Common myeloid progenitor, CD34-positive (primary cell): ENCODE measurements around the gene MTREX.

Experiments used
- CTCF ChIA-PET: fragments of 350-600 bp; sonication (Branson Sonifier 250); formaldehyde crosslinking; loops from one replicate; lab custom pipeline; 2021; ENCODE audit warnings: antibody characterized with exemption; lab: Charles Lee
- POLR2A ChIA-PET: fragments of 350-600 bp; sonication (Branson Sonifier 250); formaldehyde crosslinking; loops from one replicate; lab custom pipeline; 2021; ENCODE audit warnings: antibody characterized with exemption; lab: Charles Lee
- DNase-seq, 3 donors: peaks; one replicate each; pipeline versions ENCODE4 v3.0.0 to v3.0.0-alpha.2; 2013
- H3K27ac ChIP-seq, 2 experiments: 1 replicate in 1 of 2; 2 replicates in 1 of 2; pipeline ENCODE4 v1.7.0; 2013; ENCODE audit warnings: inconsistent platforms in 2 of 2, low read length in 2 of 2, mild to moderate bottlenecking in 2 of 2, low read depth in 1 of 2, moderate library complexity in 1 of 2; ENCODE audit not compliant: severe bottlenecking in 2 of 2, insufficient read depth in 1 of 2, poor library complexity in 1 of 2
- H3K27me3 ChIP-seq, 5 experiments: replicated peaks in 2 of 5; 1 replicate in 3 of 5; 2 replicates in 2 of 5; pipeline versions ENCODE4 v1.6.1 to v1.7.0; 2013; ENCODE audit warnings: low read length in 4 of 5, mild to moderate bottlenecking in 2 of 5, moderate library complexity in 2 of 5, inconsistent platforms in 1 of 5; ENCODE audit not compliant: insufficient read depth in 5 of 5, control insufficient read depth in 4 of 5
- H3K36me3 ChIP-seq, 4 experiments: 1 replicate in 2 of 4; 2 replicates in 2 of 4; pipeline versions ENCODE4 v1.6.1 to v1.7.0; 2013; ENCODE audit warnings: low read length in 3 of 4, control low read depth in 1 of 4, mild to moderate bottlenecking in 1 of 4; ENCODE audit not compliant: control insufficient read depth in 4 of 4, insufficient read depth in 4 of 4
- H3K4me1 ChIP-seq, 4 experiments: 1 replicate in 3 of 4; 2 replicates in 1 of 4; pipeline versions ENCODE4 v1.6.1 to v1.7.1; 2013; ENCODE audit warnings: low read length in 3 of 4, mild to moderate bottlenecking in 3 of 4, control low read depth in 1 of 4, inconsistent platforms in 1 of 4, moderate library complexity in 1 of 4; ENCODE audit not compliant: control insufficient read depth in 4 of 4, insufficient read depth in 4 of 4; ENCODE audit errors: control extremely low read depth in 1 of 4
- H3K4me3 ChIP-seq, 7 experiments: 1 replicate in 4 of 7; 2 replicates in 3 of 7; pipeline versions ENCODE4 v1.5.1 to v1.7.0; 2013; ENCODE audit warnings: mild to moderate bottlenecking in 7 of 7, low read length in 6 of 7, moderate library complexity in 6 of 7, inconsistent platforms in 2 of 7, low read depth in 2 of 7, control low read depth in 1 of 7; ENCODE audit not compliant: insufficient read depth in 4 of 7, control insufficient read depth in 1 of 7; ENCODE audit errors: extremely low read depth in 1 of 7
- H3K9me3 ChIP-seq, 5 experiments: 1 replicate in 4 of 5; 2 replicates in 1 of 5; pipeline versions ENCODE4 v1.6.1 to v1.7.1; 2013; ENCODE audit warnings: low read length in 4 of 5, mild to moderate bottlenecking in 2 of 5, inconsistent platforms in 1 of 5, low read depth in 1 of 5, moderate library complexity in 1 of 5; ENCODE audit not compliant: control insufficient read depth in 4 of 5, insufficient read depth in 2 of 5; ENCODE audit errors: control extremely low read depth in 1 of 5
- WGBS: methylation state at CpG from one replicate; pipeline ENCODE4 v1.1.5; 2013; ENCODE audit not compliant: insufficient coverage; 5-methylcytosine and 5-hydroxymethylcytosine counted together

Gene MTREX

DNA sequence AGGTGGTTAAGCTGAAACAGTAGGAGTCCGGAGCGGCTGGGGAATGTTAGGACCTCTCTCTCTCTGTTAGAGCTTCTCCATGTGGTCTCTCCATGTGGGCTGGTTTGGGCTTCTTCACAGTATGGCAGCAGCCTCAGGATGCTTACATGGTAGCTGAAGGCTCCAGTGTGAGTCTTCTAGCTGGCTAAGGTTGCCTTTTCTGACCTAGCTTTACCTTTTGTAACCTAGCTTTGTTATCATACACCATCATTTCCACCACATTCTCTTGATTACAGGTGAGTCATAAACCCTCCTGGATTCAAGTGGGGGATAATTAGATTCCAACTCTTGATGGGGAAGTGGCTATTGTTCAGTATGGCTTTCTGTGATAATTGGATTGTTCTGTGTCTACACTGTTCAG is 98.5 kb downstream of the MTREX start:
- ChIA-PET POLR2A (no interaction called here), CTCF (interaction anchor here (0.6 to 1.7 kb wide), 7 partner anchors 24 to 300 kb away, joined by 3 to 16 read pairs (median 3); no protein-coding TSS in a partner anchor)
- no peak for DNase-seq
- 90% methylated on average over 2 of the region's 2 CpGs for WGBS
- Histone ChIP-seq H3K4me3 (no peak overlapping the region), H3K36me3 (peaks cover 19 to 58% (median 27%) of the 10 kb centered on the region in 4 experiments), H3K27me3 (no peaks in the 10 kb centered on the region), H3K9me3 (no peaks in the 10 kb centered on the region), H3K4me1 (peaks cover 0 to 6% (median 0%) of the 10 kb centered on the region in 4 experiments), H3K27ac (no peak overlapping the region)

GRCh38 chr5:55407059-55407684 is 99.4 kb downstream of the MTREX start:
- WGBS = no CpG with 5 or more reads among the region's 1 CpG
- Histone ChIP-seq H3K9me3 (no peaks in the 10 kb centered on the region), H3K4me3 (no peak overlapping the region), H3K36me3 (peaks cover 16 to 53% (median 24%) of the 10 kb centered on the region in 4 experiments), H3K4me1 (peaks cover 0 to 12% (median 2%) of the 10 kb centered on the region in 4 experiments), H3K27ac (no peak overlapping the region), H3K27me3 (no peaks in the 10 kb centered on the region)
- CTCF ChIA-PET = interaction anchor here (0.6 to 1.7 kb wide), 4 partner anchors 25 to 299 kb away, joined by 3 to 16 read pairs (median 4); no protein-coding TSS in a partner anchor
- POLR2A ChIA-PET = no interaction called here
- peak; percentile 39 to 61 (median 53) for DNase-seq

DNA sequence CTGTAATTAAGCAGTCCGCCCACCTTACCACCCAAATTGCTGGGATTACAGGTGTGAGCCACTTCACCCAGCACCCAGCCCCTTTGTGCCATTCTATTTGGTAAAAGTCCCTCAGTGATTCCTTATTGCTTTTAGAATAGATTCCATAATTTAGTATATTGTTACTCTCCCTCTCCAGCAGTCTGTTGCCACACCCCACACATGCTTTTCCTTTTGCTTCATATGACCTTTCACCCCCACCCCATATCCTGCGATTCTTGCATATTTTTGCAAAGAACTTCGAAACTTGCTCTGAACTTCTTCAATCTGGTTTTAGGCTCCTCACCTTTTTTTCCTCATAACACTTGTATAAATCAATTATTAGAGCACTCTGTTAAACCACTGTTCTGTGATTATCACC is 100.2 kb downstream of the MTREX start:
- Histone ChIP-seq H3K9me3 (no peaks in the 10 kb centered on the region), H3K4me3 (no peak overlapping the region), H3K36me3 (peaks cover 13 to 51% (median 24%) of the 10 kb centered on the region in 4 experiments), H3K27me3 (no peaks in the 10 kb centered on the region), H3K27ac (no peak overlapping the region), H3K4me1 (peaks cover 0 to 12% (median 2%) of the 10 kb centered on the region in 4 experiments)
- ChIA-PET CTCF (interaction anchor here (1.5 kb wide), 1 partner anchor 285 kb away, joined by 14 read pairs; no protein-coding TSS in a partner anchor), POLR2A (no interaction called here)
- WGBS = 100% methylated on average over 3 of the region's 3 CpGs
- no peak for DNase-seq

DNA sequence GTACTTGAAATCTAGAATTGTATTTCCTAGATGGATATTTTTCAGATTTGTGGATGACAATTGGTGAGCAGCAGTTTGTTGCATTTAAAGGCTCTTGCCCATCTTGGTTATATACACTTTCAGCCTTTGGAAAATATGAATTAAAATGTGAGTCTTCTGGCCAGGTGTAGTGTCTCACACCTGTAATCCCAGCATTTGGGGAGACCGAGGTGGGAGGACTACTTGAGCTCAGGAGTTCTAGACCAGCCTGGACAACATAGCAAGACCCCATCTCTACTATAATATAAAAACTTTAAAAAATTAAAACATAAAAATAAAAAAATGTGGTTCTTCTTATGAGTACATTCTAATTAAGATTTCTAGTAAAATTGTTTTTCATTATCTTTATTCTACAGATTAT is 102.0 kb downstream of the MTREX start:
- H3K36me3 ChIP-seq = peaks cover 8 to 37% (median 20%) of the 10 kb centered on the region in 4 experiments
- no peaks in the 10 kb centered on the region for H3K27me3 ChIP-seq

GRCh38 chr5:55410845-55411244 is 103.1 kb downstream of the MTREX start:
- H3K36me3 ChIP-seq = peaks cover 6 to 35% (median 20%) of the 10 kb centered on the region in 4 experiments
- H3K27me3 ChIP-seq = no peaks in the 10 kb centered on the region
- peaks cover 0 to 12% (median 2%) of the 10 kb centered on the region in 4 experiments for H3K4me1 ChIP-seq
- no peaks in the 10 kb centered on the region for H3K9me3 ChIP-seq
- 17% methylated on average over 2 of the region's 3 CpGs for WGBS
- no peak overlapping the region for H3K4me3 ChIP-seq
- H3K27ac ChIP-seq = no peak overlapping the region
- POLR2A ChIA-PET = no interaction called here
- CTCF ChIA-PET = interaction anchor here (1.2 to 2.2 kb wide), 2 partner anchors 9 to 10 kb away, joined by 4 to 7 read pairs; no protein-coding TSS in a partner anchor
- DNase-seq = peak; percentile 10 to 51 (median 51)

More for the DNA sequence above, 102.0 kb downstream of the MTREX start:
- POLR2A ChIA-PET = no interaction called here
- H3K9me3 ChIP-seq = no peaks in the 10 kb centered on the region
- peaks cover 0 to 12% (median 2%) of the 10 kb centered on the region in 4 experiments for H3K4me1 ChIP-seq
- CTCF ChIA-PET = interaction anchor here (1.0 to 2.2 kb wide), 2 partner anchors 9 to 283 kb away, joined by 3 to 7 read pairs; no protein-coding TSS in a partner anchor
- WGBS = no CpG with 5 or more reads among the region's 1 CpG
- no peak overlapping the region for H3K27ac ChIP-seq
- no peak overlapping the region for H3K4me3 ChIP-seq
- DNase-seq = no peak

- ChIA-PET CTCF (interaction anchor here (1.2 kb wide), 1 partner anchor 10 kb away, joined by 4 read pairs; no protein-coding TSS in a partner anchor), POLR2A (no interaction called here)
- Histone ChIP-seq H3K9me3 (no peaks in the 10 kb centered on the region), H3K27ac (no peak overlapping the region), H3K4me1 (peaks cover 0 to 12% (median 2%) of the 10 kb centered on the region in 4 experiments), H3K27me3 (no peaks in the 10 kb centered on the region), H3K4me3 (no peak overlapping the region), H3K36me3 (peaks cover 0 to 27% (median 16%) of the 10 kb centered on the region in 4 experiments)
- peak in 2 of 3 donors; percentile 45 to 60 for DNase-seq
- no CpG with 5 or more reads among the region's 1 CpG for whole genome bisulfite sequencing
Measured at GRCh38 chr5:55411876-55412275, 104.1 kb downstream of the MTREX start.

- no CpG with 5 or more reads among the region's 2 CpGs for WGBS
- Histone ChIP-seq H3K27me3 (no peaks in the 10 kb centered on the region), H3K36me3 (peaks cover 0 to 25% (median 17%) of the 10 kb centered on the region in 4 experiments), H3K4me3 (no peak overlapping the region), H3K4me1 (peaks cover 0 to 12% (median 2%) of the 10 kb centered on the region in 4 experiments), H3K27ac (no peak overlapping the region), H3K9me3 (no peaks in the 10 kb centered on the region)
- no peak for DNase-seq
- ChIA-PET CTCF (interaction anchor here (1.1 to 1.4 kb wide), 4 partner anchors 12 to 278 kb away, joined by 3 read pairs; no protein-coding TSS in a partner anchor), POLR2A (no interaction called here)
Measured at GRCh38 chr5:55413644-55414043, 105.9 kb downstream of the MTREX start.
